Measurements from ENCODE around the gene PLCXD3.

- TF ChIP-seq, protein P1, sequence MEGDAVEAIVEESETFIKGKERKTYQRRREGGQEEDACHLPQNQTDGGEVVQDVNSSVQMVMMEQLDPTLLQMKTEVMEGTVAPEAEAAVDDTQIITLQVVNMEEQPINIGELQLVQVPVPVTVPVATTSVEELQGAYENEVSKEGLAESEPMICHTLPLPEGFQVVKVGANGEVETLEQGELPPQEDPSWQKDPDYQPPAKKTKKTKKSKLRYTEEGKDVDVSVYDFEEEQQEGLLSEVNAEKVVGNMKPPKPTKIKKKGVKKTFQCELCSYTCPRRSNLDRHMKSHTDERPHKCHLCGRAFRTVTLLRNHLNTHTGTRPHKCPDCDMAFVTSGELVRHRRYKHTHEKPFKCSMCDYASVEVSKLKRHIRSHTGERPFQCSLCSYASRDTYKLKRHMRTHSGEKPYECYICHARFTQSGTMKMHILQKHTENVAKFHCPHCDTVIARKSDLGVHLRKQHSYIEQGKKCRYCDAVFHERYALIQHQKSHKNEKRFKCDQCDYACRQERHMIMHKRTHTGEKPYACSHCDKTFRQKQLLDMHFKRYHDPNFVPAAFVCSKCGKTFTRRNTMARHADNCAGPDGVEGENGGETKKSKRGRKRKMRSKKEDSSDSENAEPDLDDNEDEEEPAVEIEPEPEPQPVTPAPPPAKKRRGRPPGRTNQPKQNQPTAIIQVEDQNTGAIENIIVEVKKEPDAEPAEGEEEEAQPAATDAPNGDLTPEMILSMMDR (IDR thresholded peaks at IDR 0.05 in 2 of 3, conservative IDR thresholded peaks at IDR 0.05 in 1 of 3; ENCODE audit: insufficient read depth in 2 of 3, low read depth in 1 of 3, low read length in 3 of 3), result no peak
- no peak for TF ChIP-seq NRF1 (conservative IDR thresholded peaks at IDR 0.05 in 1 of 2, IDR thresholded peaks at IDR 0.05 in 1 of 2)
Measured at GRCh38 chr5:41526699-41527098, 16.3 kb upstream of the PLCXD3 start.

Data from K562 (cell line).